ENCODE measurements around the gene UBE2E2.

DNA sequence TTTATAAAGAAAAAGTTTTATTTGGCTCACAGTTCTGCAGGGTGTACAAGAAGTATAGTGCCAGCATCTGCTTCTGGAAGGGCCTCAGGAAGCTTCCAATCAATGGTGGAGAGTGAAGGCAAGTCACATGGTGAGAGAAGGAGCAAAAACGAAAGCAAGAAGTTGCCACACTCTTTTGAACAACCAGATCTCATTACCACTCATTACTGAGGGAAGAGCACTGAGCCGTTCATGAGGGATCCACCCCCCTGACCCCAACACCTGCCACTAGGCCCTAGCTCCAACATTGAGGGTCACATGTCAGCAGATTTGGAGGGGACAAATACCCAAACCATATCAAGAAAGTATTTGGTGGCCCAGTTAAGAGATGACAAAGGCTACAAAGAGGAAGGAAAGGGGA, 363.4 kb downstream of the UBE2E2 start:
- TF ChIP-seq POLR2AphosphoS5 (IDR thresholded peaks at IDR 0.05; ENCODE audit: low read depth, low read length) = no peak
- TF ChIP-seq, protein P1, sequence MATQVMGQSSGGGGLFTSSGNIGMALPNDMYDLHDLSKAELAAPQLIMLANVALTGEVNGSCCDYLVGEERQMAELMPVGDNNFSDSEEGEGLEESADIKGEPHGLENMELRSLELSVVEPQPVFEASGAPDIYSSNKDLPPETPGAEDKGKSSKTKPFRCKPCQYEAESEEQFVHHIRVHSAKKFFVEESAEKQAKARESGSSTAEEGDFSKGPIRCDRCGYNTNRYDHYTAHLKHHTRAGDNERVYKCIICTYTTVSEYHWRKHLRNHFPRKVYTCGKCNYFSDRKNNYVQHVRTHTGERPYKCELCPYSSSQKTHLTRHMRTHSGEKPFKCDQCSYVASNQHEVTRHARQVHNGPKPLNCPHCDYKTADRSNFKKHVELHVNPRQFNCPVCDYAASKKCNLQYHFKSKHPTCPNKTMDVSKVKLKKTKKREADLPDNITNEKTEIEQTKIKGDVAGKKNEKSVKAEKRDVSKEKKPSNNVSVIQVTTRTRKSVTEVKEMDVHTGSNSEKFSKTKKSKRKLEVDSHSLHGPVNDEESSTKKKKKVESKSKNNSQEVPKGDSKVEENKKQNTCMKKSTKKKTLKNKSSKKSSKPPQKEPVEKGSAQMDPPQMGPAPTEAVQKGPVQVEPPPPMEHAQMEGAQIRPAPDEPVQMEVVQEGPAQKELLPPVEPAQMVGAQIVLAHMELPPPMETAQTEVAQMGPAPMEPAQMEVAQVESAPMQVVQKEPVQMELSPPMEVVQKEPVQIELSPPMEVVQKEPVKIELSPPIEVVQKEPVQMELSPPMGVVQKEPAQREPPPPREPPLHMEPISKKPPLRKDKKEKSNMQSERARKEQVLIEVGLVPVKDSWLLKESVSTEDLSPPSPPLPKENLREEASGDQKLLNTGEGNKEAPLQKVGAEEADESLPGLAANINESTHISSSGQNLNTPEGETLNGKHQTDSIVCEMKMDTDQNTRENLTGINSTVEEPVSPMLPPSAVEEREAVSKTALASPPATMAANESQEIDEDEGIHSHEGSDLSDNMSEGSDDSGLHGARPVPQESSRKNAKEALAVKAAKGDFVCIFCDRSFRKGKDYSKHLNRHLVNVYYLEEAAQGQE (IDR thresholded peaks at IDR 0.05; ENCODE audit: insufficient read depth in 1 of 2, low read depth in 2 of 2, low read length in 2 of 2) = no peak
